CD14-positive monocyte (primary cell): Measurements from ENCODE around the gene CEP72. TPM values are rescaled to one million over a fixed set of nuclear protein-coding genes. Genes with fewer than 3 reads are reported as not detected.
A peak's percentile ranks its signal among the peaks of the same experiment; 100 is the strongest.

Source experiments
- DNase-seq, 3 donors: peaks; one replicate each; pipeline ENCODE4 v3.0.0-alpha.2; 2011 to 2022
- H2AFZ ChIP-seq: 2 replicates; pipeline ENCODE4 v1.6.0; 2012; ENCODE audit warnings: mild to moderate bottlenecking, low read depth, low read length, inconsistent platforms; ENCODE audit not compliant: insufficient read depth, poor library complexity, severe bottlenecking
- H3K27ac ChIP-seq, 2 donors: 1 replicate in 1 of 2; 2 replicates in 1 of 2; pipeline ENCODE4 v1.5.1; 2012 to 2013; ENCODE audit warnings: low read length in 2 of 2, control low read depth in 1 of 2, inconsistent platforms in 1 of 2, low read depth in 1 of 2, mild to moderate bottlenecking in 1 of 2
- H3K27me3 ChIP-seq, 2 donors: one replicate each; pipeline versions ENCODE4 v1.6.0 to v1.6.1; 2011 to 2013; ENCODE audit warnings: low read length in 2 of 2; ENCODE audit not compliant: control insufficient read depth in 2 of 2, insufficient read depth in 2 of 2
- H3K36me3 ChIP-seq, 2 donors: replicated peaks in 1 of 2; 1 replicate in 1 of 2; 2 replicates in 1 of 2; pipeline versions ENCODE4 v1.5.1 to v1.6.1; 2012 to 2013; ENCODE audit warnings: low read length in 2 of 2, control low read depth in 1 of 2, inconsistent platforms in 1 of 2, mild to moderate bottlenecking in 1 of 2; ENCODE audit not compliant: insufficient read depth in 2 of 2, control insufficient read depth in 1 of 2
- H3K4me1 ChIP-seq, 2 donors: 1 replicate in 1 of 2; 2 replicates in 1 of 2; pipeline versions ENCODE4 v1.5.1 to v1.6.1; 2012 to 2013; ENCODE audit warnings: low read length in 2 of 2, control low read depth in 1 of 2, inconsistent platforms in 1 of 2, mild to moderate bottlenecking in 1 of 2, moderate library complexity in 1 of 2; ENCODE audit not compliant: insufficient read depth in 2 of 2, control insufficient read depth in 1 of 2
- H3K4me2 ChIP-seq: replicated peaks from 2 replicates; pipeline ENCODE3; 2012; ENCODE audit warnings: low read length, moderate library complexity, mild to moderate bottlenecking; ENCODE audit not compliant: poor library complexity, severe bottlenecking; ENCODE audit errors: extremely low read depth
- H3K4me3 ChIP-seq, 3 experiments: fragments of 200-600 bp in 1 of 3; sonication (generic) in 1 of 3; replicated peaks in 1 of 3; 1 replicate in 2 of 3; 2 replicates in 1 of 3; pipeline ENCODE4 v1.5.1; 2011 to 2013; ENCODE audit warnings: low read length in 3 of 3, mild to moderate bottlenecking in 3 of 3, control low read depth in 2 of 3, low read depth in 2 of 3, inconsistent platforms in 1 of 3, moderate library complexity in 1 of 3
- H3K79me2 ChIP-seq: 2 replicates; pipeline ENCODE4 v1.6.0; 2012; ENCODE audit warnings: mild to moderate bottlenecking, control low read depth, inconsistent platforms, low read length, moderate library complexity; ENCODE audit not compliant: insufficient read depth
- H3K9ac ChIP-seq: 2 replicates; pipeline ENCODE4 v1.6.0; 2017; ENCODE audit warnings: low read length, mild to moderate bottlenecking; ENCODE audit not compliant: insufficient read depth, poor library complexity, severe bottlenecking
- H3K9me3 ChIP-seq, 2 donors: replicated peaks in 1 of 2; 1 replicate in 1 of 2; 2 replicates in 1 of 2; pipeline versions ENCODE4 v1.5.1 to v1.6.1; 2012 to 2013; ENCODE audit warnings: low read length in 2 of 2, control low read depth in 1 of 2; ENCODE audit not compliant: control insufficient read depth in 1 of 2, insufficient read depth in 1 of 2
- H4K20me1 ChIP-seq: 2 replicates; pipeline ENCODE4 v1.6.0; 2012; ENCODE audit warnings: mild to moderate bottlenecking, low read length, control low read depth, moderate library complexity; ENCODE audit not compliant: insufficient read depth
- H3K27ac Mint-ChIP-seq, 7 donors: one replicate each; pipeline ENCODE4 v1.8.0; 2020; ENCODE audit warnings: mild to moderate bottlenecking in 7 of 7, mixed read lengths in 7 of 7, moderate library complexity in 6 of 7, inconsistent platforms in 2 of 7
- H3K27me3 Mint-ChIP-seq, 3 donors: one replicate each; pipeline ENCODE4 v1.8.0; 2021 to 2022; ENCODE audit warnings: low read depth in 3 of 3, mild to moderate bottlenecking in 3 of 3, mixed read lengths in 3 of 3, moderate library complexity in 3 of 3, inconsistent platforms in 1 of 3
- H3K36me3 Mint-ChIP-seq, 2 donors: one replicate each; pipeline ENCODE4 v1.8.0; 2020; ENCODE audit warnings: mixed read lengths in 2 of 2, inconsistent platforms in 1 of 2, mild to moderate bottlenecking in 1 of 2
- H3K4me1 Mint-ChIP-seq: one replicate; pipeline ENCODE4 v1.8.0; 2020; ENCODE audit warnings: mild to moderate bottlenecking, mixed read lengths
- H3K4me3 Mint-ChIP-seq, 2 donors: one replicate each; pipeline ENCODE4 v1.8.0; 2020; ENCODE audit warnings: mild to moderate bottlenecking in 2 of 2, mixed read lengths in 2 of 2, moderate library complexity in 1 of 2
- H3K9me3 Mint-ChIP-seq, 7 donors: one replicate each; pipeline ENCODE4 v1.8.0; 2020 to 2022; ENCODE audit warnings: mixed read lengths in 7 of 7, mild to moderate bottlenecking in 6 of 7, moderate library complexity in 6 of 7, inconsistent platforms in 2 of 7
- CTCF ChIP-seq: fragments of 200-600 bp; IDR thresholded peaks from one replicate; pipeline ENCODE4 v1.8.0; 2022; ENCODE audit warnings: antibody characterized with exemption, mild to moderate bottlenecking
- WGBS: methylation state at CpG from one replicate; pipeline ENCODE4 v1.1.5; 2013; ENCODE audit warnings: missing lambda C conversion rate; ENCODE audit not compliant: insufficient coverage; 5-methylcytosine and 5-hydroxymethylcytosine counted together
- intact Hi-C, 2 donors: fragments of 100-400 bp; cut with micrococcal nuclease; formaldehyde crosslinking; loops; one replicate each; pipeline versions ENCODE4 v1.15.0 to v1.15.1; 2023
- polyA plus RNA-seq, 3 donors: library from polyadenylated mRNA; depleted of rRNA in 1 of 3; unstranded in 2 of 3; stranded (reverse) in 1 of 3; fragments of 300-500 nt in 2 of 3; fragments of >200 nt in 1 of 3; fragmentation: Illumina TruSeq in 2 of 3; gene quantifications; 1 replicate in 2 of 3; 2 replicates in 1 of 3; pipeline ENCODE4 v1.2.3, GENCODE V29; 2012 to 2021

CEP72 gene
- polyA plus RNA-seq, 3 donors, result 0.13 to 2.1 (median 0.24) TPM

- DNase-seq, result peak; percentile 34 to 59 (median 52)
- Histone ChIP-seq H3K27ac (no peak overlapping the region), H3K4me1 (peaks cover 10 to 14% of the 10 kb centered on the region in 2 donors), H4K20me1 (no peaks in the 10 kb centered on the region), H3K27me3 (peaks cover 0 to 38% of the 10 kb centered on the region in 2 donors), H2AFZ (no peak overlapping the region), H3K9ac (no peak overlapping the region), H3K9me3 (no peaks in the 10 kb centered on the region), H3K36me3 (no peaks in the 10 kb centered on the region), H3K79me2 (peaks cover 3% of the 10 kb centered on the region), H3K4me2 (peak overlapping the region; percentile 3), H3K4me3 (no peak overlapping the region)
- Mint-ChIP-seq H3K9me3 (peaks cover 0 to 8% (median 1%) of the 10 kb centered on the region in 7 donors), H3K36me3 (no peaks in the 10 kb centered on the region), H3K27ac (peak overlapping the region in 2 of 7 donors; percentile 50 to 66), H3K27me3 (peaks cover 44 to 68% (median 49%) of the 10 kb centered on the region in 3 donors), H3K4me1 (peaks cover 16% of the 10 kb centered on the region), H3K4me3 (peak overlapping the region in 1 of 2 donors; percentile 84)
- intact Hi-C loops, result loop anchor here in 1 of 2 donors (5.0 kb wide), 1 partner anchor 65 kb away; no protein-coding TSS in a partner anchor
- WGBS, result 52% methylated on average over 30 of the region's 37 CpGs
- no peak for TF ChIP-seq CTCF
Measured at GRCh38 chr5:607541-608428, 4.4 kb upstream of the CEP72 start.

- intact Hi-C loops, result loop anchor here in 1 of 2 donors (5.0 kb wide), 1 partner anchor 66 kb away; no protein-coding TSS in a partner anchor
Measured at GRCh38 chr5:608429-609370, 3.4 kb upstream of the CEP72 start.

More at GRCh38 chr5:608429-609370, 3.4 kb upstream of the CEP72 start:
- H3K27ac Mint-ChIP-seq, result no peak overlapping the region
- peak overlapping the region in 1 of 2 donors; percentile 76 for H3K4me3 Mint-ChIP-seq
- H3K27me3 ChIP-seq, result peaks cover 0 to 37% of the 10 kb centered on the region in 2 donors
- no peaks in the 10 kb centered on the region for H3K36me3 Mint-ChIP-seq
- H3K4me2 ChIP-seq, result no peak overlapping the region
- H3K36me3 ChIP-seq, result no peaks in the 10 kb centered on the region
- peaks cover 0 to 8% (median 3%) of the 10 kb centered on the region in 7 donors for H3K9me3 Mint-ChIP-seq
- no peak for DNase-seq
- TF ChIP-seq CTCF, result no peak
- H3K27me3 Mint-ChIP-seq, result peaks cover 44 to 62% (median 45%) of the 10 kb centered on the region in 3 donors
- no peaks in the 10 kb centered on the region for H3K9me3 ChIP-seq
- H3K27ac ChIP-seq, result no peak overlapping the region
- H3K79me2 ChIP-seq, result peaks cover 8% of the 10 kb centered on the region
- peaks cover 19% of the 10 kb centered on the region in 2 donors for H3K4me1 ChIP-seq
- H4K20me1 ChIP-seq, result no peaks in the 10 kb centered on the region
- no peak overlapping the region for H3K4me3 ChIP-seq
- WGBS, result 95% methylated on average over 16 of the region's 31 CpGs
- no peak overlapping the region for H3K9ac ChIP-seq
- H3K4me1 Mint-ChIP-seq, result peaks cover 22% of the 10 kb centered on the region
- no peak overlapping the region for H2AFZ ChIP-seq
